GM12874 (cell line): Measurements from ENCODE around the gene PAF1.

ENCODE experiments used
- CTCF ChIP-seq: IDR thresholded peaks from 2 replicates; pipeline ENCODE4 v1.5.1; 2011; ENCODE audit warnings: low read depth, mild to moderate bottlenecking, control low read depth, low read length, moderate library complexity; ENCODE audit not compliant: insufficient read depth

PAF1 gene

DNA sequence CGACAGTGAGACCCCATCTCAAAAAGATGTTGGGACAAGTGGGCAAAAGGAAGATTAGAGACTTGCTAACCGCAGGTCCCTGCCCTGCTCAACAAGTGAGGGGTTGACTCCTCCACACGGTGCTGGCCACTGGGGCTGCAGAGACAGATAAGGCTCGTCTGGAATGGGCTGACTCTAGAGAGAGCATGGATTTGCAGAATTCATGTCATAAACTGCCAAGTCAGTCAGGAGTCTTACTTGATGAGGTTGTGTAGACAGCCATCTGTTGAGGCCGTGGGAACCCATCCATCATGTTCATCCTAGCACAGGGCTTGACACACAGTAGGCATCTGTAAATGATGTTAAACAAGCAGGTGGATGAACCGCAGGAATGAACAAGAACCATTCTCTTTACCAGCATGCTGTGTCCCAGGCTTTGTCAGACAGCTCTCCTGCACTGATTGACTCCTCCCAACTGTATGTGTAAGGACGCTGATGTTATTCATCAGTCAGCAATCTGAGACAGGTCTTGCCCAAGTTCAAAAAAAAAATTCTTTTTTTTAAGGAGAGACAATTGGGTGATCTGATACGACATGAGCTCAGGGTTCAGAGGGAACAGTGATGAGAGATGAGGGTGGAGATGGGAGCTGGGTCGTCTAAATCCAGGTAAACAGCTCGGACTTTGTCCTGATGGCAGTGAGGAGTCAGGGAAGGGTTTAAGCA is 8.8 kb downstream of the PAF1 start:
- no peak for TF ChIP-seq CTCF

DNA sequence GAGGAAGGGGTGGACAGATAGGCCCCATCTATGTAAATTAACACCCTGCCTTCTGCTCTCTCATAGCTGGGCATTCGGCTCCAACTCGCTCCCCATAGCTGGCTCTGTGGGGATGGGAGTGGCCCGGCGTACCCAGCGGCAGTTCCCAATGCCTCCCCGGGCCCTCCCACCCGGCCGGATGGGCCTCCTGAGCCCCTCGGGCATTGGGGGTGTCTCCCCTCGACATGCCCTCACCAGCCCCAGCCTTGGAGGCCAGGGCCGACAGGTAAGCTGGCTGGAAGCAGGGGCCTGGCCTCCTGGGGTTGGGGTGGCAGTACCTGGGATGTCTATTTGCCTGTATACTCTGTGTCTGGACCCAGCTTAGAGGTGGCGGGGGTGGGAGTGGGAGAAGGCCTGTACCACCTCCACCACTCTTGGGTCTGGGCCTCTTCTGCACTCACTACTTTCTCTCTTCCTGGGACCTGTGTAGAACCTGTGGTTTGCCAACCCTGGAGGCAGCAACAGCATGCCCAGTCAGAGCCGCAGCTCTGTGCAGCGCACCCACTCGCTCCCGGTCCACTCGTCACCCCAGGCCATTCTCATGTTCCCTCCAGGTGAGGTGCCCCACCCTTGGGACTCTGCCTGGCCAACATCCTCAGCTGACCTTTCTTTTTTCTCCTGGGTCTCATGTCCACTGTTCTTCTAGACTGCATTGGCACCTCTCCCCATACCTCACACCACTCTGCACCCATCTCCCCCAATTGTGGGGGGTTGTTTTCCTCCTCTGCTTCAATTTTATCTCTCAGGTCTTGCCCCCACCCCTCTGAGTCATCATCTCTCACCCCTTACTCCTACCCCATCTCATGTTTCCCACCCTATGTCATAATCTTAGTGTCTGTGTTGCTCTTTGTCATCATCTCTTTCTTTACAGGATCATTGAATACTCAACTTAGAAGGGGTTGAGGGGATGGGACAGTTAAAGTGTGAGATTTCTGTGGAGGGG is 10.1 kb downstream of the PAF1 start:
- no peak for TF ChIP-seq CTCF

- no peak for TF ChIP-seq CTCF
Observed at GRCh38 chr19:39379865-39380396, 11.0 kb downstream of the PAF1 start.

GRCh38 chr19:39377373-39378362 is 13.2 kb downstream of the PAF1 start:
- no peak for TF ChIP-seq CTCF

DNA sequence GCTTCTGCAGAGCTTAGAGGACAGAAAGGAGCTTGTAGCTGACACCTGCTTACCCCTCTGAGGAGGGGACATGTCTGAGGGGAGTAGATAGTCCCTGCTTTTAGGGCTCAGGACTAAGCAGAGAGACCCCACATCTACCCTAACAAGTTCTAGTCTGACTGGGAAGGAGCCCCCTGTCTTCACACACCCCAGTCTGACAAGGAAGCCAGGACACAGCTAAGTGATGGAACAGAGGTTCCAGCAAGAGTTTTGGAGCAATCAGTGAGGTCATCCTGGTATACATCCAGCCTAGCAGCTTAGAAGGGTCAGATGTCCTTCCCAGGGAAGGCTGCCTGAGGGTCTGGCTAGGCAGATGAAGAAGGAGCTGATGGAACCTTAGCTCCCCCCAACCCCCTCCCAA is 15.0 kb downstream of the PAF1 start:
- no peak for TF ChIP-seq CTCF

- TF ChIP-seq CTCF: no peak
Observed at GRCh38 chr19:39372941-39373340, 18.0 kb downstream of the PAF1 start.
